Measurements from ENCODE around the gene TMEM79.

- TF ChIP-seq, protein P1, sequence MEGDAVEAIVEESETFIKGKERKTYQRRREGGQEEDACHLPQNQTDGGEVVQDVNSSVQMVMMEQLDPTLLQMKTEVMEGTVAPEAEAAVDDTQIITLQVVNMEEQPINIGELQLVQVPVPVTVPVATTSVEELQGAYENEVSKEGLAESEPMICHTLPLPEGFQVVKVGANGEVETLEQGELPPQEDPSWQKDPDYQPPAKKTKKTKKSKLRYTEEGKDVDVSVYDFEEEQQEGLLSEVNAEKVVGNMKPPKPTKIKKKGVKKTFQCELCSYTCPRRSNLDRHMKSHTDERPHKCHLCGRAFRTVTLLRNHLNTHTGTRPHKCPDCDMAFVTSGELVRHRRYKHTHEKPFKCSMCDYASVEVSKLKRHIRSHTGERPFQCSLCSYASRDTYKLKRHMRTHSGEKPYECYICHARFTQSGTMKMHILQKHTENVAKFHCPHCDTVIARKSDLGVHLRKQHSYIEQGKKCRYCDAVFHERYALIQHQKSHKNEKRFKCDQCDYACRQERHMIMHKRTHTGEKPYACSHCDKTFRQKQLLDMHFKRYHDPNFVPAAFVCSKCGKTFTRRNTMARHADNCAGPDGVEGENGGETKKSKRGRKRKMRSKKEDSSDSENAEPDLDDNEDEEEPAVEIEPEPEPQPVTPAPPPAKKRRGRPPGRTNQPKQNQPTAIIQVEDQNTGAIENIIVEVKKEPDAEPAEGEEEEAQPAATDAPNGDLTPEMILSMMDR (IDR thresholded peaks at IDR 0.05; ENCODE audit: low read depth, low read length) = no peak
- no peak for TF ChIP-seq EZH2phosphoT487 (IDR thresholded peaks at IDR 0.05; ENCODE audit: low read depth)
These were observed 32.8 kb downstream of the TMEM79 start for GRCh38 chr1:156316909-156317308.

Data from OCI-LY3 (cell line).